HUES48 (cell line): ENCODE data around the gene ZBTB25.

Experiments used
- H3K27ac ChIP-seq: one replicate; pipeline ENCODE4 v1.7.0; 2013; ENCODE audit warnings: low read depth, low read length, inconsistent platforms
- H3K27me3 ChIP-seq: 2 replicates; pipeline ENCODE4 v1.6.1; 2013; ENCODE audit warnings: mild to moderate bottlenecking, low read length; ENCODE audit not compliant: control insufficient read depth, insufficient read depth
- H3K36me3 ChIP-seq: 2 replicates; pipeline ENCODE4 v1.6.1; 2013; ENCODE audit warnings: low read length; ENCODE audit not compliant: control insufficient read depth, insufficient read depth
- H3K4me1 ChIP-seq: 2 replicates; pipeline ENCODE4 v1.6.1; 2013; ENCODE audit warnings: mild to moderate bottlenecking, low read length; ENCODE audit not compliant: control insufficient read depth, insufficient read depth
- H3K4me3 ChIP-seq: 2 replicates; pipeline ENCODE4 v1.5.1; 2013; ENCODE audit warnings: mild to moderate bottlenecking, low read depth, low read length
- H3K9ac ChIP-seq: 2 replicates; pipeline ENCODE4 v1.6.1; 2013; ENCODE audit warnings: mild to moderate bottlenecking, low read depth, low read length, moderate library complexity
- H3K9me3 ChIP-seq: 2 replicates; pipeline ENCODE4 v1.6.1; 2013; ENCODE audit warnings: low read length; ENCODE audit not compliant: control insufficient read depth, insufficient read depth

Gene ZBTB25

GRCh38 chr14:64503434-64504309, at the start of gene ZBTB25:
Gene ZBTB25, minus strand, starts transcription at chr14:64503838. Its CDS starts 13,305 bp downstream, at chr14:64490533.
- H3K27me3 ChIP-seq: no peaks in the 10 kb centered on the region
- H3K4me1 ChIP-seq: peaks cover 39% of the 10 kb centered on the region
- no peaks in the 10 kb centered on the region for H3K9me3 ChIP-seq
- peak within 1 kb of the TSS; percentile 96 for H3K9ac ChIP-seq
- peaks cover 8% of the 10 kb centered on the region for H3K36me3 ChIP-seq
- peak within 1 kb of the TSS; percentile 87 for H3K4me3 ChIP-seq
- peak within 1 kb of the TSS; percentile 100 for H3K27ac ChIP-seq

- peaks cover 17% of the 10 kb centered on the region for H3K4me1 ChIP-seq
- peaks cover 27% of the 10 kb centered on the region for H3K27me3 ChIP-seq
- H3K9ac ChIP-seq: no peak overlapping the region
- H3K4me3 ChIP-seq: peak overlapping the region; percentile 60
- H3K36me3 ChIP-seq: no peaks in the 10 kb centered on the region
- no peaks in the 10 kb centered on the region for H3K9me3 ChIP-seq
- H3K27ac ChIP-seq: no peak overlapping the region
Observed at GRCh38 chr14:64550621-64551333, 47.1 kb upstream of the ZBTB25 start.

- Histone ChIP-seq H3K36me3 (no peaks in the 10 kb centered on the region), H3K27me3 (peaks cover 27% of the 10 kb centered on the region), H3K27ac (no peak within 1 kb of the TSS), H3K4me3 (peak within 1 kb of the TSS; percentile 60), H3K4me1 (peaks cover 22% of the 10 kb centered on the region), H3K9me3 (no peaks in the 10 kb centered on the region), H3K9ac (peak within 1 kb of the TSS; percentile 0; the same call in 1 of the 2 replicates)
Observed at GRCh38 chr14:64549791-64550620, 46.4 kb upstream of the ZBTB25 start, which contains the start of gene PPP1R36. Gene PPP1R36, plus strand, starts transcription at chr14:64549961. Its CDS starts 37 bp downstream, at chr14:64549998.

GRCh38 chr14:64549016-64549415, 45.4 kb upstream of the ZBTB25 start:
- Histone ChIP-seq H3K9me3 (no peaks in the 10 kb centered on the region), H3K36me3 (no peaks in the 10 kb centered on the region), H3K9ac (no peak overlapping the region), H3K4me3 (no peak overlapping the region), H3K27me3 (peaks cover 27% of the 10 kb centered on the region), H3K4me1 (peaks cover 31% of the 10 kb centered on the region), H3K27ac (no peak overlapping the region)

GRCh38 chr14:64544607-64545312, 41.1 kb upstream of the ZBTB25 start:
- Histone ChIP-seq H3K4me3 (peak overlapping the region; percentile 72), H3K36me3 (no peaks in the 10 kb centered on the region), H3K4me1 (peaks cover 32% of the 10 kb centered on the region), H3K27me3 (peaks cover 36% of the 10 kb centered on the region), H3K9me3 (peaks cover 6% of the 10 kb centered on the region), H3K9ac (no peak overlapping the region), H3K27ac (peak overlapping the region; percentile 38)

GRCh38 chr14:64542836-64543201, 39.2 kb upstream of the ZBTB25 start:
- Histone ChIP-seq H3K4me1 (peaks cover 27% of the 10 kb centered on the region), H3K9ac (peak overlapping the region; percentile 11), H3K9me3 (peaks cover 6% of the 10 kb centered on the region), H3K4me3 (peak overlapping the region; percentile 72), H3K27ac (no peak overlapping the region), H3K36me3 (no peaks in the 10 kb centered on the region), H3K27me3 (peaks cover 25% of the 10 kb centered on the region)

- H3K9me3 ChIP-seq: peaks cover 6% of the 10 kb centered on the region
- peak overlapping the region; percentile 72 for H3K4me3 ChIP-seq
- peaks cover 27% of the 10 kb centered on the region for H3K4me1 ChIP-seq
- H3K9ac ChIP-seq: peak overlapping the region; percentile 11
- H3K27me3 ChIP-seq: peaks cover 25% of the 10 kb centered on the region
- H3K27ac ChIP-seq: no peak overlapping the region
- H3K36me3 ChIP-seq: no peaks in the 10 kb centered on the region
Observed at GRCh38 chr14:64541972-64542835, 38.6 kb upstream of the ZBTB25 start.

GRCh38 chr14:64541261-64541971, 37.8 kb upstream of the ZBTB25 start:
- H3K4me1 ChIP-seq: peaks cover 27% of the 10 kb centered on the region
- H3K4me3 ChIP-seq: peak overlapping the region; percentile 72
- H3K27ac ChIP-seq: no peak overlapping the region
- peaks cover 6% of the 10 kb centered on the region for H3K9me3 ChIP-seq
- H3K9ac ChIP-seq: no peak overlapping the region
- no peaks in the 10 kb centered on the region for H3K36me3 ChIP-seq
- peaks cover 25% of the 10 kb centered on the region for H3K27me3 ChIP-seq
